ENCODE results near the gene SLC25A23. TPM values are rescaled to one million over a fixed set of nuclear protein-coding genes. Genes with fewer than 3 reads are reported as not detected.
A peak's percentile ranks its signal among the peaks of the same experiment; 100 is the strongest.

SLC25A23 gene
- total RNA-seq, 1 experiment from 2014 or later, result 67.6 TPM

DNA sequence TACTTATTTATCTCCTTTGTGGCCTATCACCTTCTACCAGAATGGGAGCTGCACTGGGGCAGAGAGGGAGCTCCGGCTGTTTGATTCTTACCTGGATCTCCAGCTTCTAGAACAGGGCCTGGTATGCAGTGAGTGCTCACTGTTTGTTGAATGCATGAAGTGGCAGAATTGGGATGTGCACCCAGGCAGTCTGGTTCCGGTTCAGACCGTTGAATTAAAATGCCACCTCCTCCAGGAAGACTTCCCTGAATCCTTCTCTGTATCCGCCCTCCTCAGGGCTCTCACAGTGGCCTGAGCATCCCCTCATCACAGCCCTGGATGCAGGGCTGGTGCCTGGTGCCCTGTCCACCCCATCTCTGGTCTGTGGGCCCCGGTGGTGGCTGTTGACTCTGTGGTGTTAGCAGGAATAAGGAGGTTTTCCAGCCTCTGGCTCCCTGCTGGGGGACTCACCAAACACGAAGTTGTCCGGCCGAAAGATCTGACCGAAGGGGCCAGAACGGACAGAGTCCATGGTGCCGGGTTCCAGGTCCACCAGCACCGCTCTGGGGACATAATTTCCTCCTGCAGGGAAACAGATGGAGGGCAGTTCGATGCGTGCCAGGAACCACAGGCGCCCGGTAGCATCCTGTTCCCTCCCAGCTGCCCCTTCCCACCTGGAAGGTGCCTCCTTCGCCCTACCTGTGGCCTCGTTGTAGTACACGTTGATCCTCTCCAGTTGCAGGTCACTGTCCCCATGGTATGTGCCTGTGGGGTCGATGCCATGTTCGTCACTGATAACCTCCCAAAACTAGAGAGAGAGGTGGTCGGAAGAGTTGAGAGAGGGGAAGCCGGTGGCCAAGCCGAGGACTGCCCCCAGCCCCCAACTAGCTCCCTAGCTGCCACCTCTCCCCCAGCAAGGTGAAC lies 41.5 kb upstream of the SLC25A23 start:
- no TSS peak for BruUV-seq (replicated peaks)
- H3K4me1 Mint-ChIP-seq (ENCODE audit: low read depth, unreplicated experiment), result no peaks in the 10 kb centered on the region
- intact Hi-C loops (cut with micrococcal nuclease; ENCODE audit: unreplicated experiment), result no loop called here
- peaks cover 4% of the 10 kb centered on the region for H3K36me3 Mint-ChIP-seq (ENCODE audit: insufficient read depth, unreplicated experiment)
- CTCF ChIA-PET, result no interaction called here
- peaks cover 33% of the 10 kb centered on the region for H3K27me3 Mint-ChIP-seq (ENCODE audit: unreplicated experiment)
- DNase-seq, result no peak
- H3K27ac Mint-ChIP-seq (ENCODE audit: unreplicated experiment), result no peak overlapping the region
- H3K4me3 Mint-ChIP-seq (ENCODE audit: low read depth, unreplicated experiment), result peak overlapping the region; percentile 45
- TF ChIP-seq, protein P1, sequence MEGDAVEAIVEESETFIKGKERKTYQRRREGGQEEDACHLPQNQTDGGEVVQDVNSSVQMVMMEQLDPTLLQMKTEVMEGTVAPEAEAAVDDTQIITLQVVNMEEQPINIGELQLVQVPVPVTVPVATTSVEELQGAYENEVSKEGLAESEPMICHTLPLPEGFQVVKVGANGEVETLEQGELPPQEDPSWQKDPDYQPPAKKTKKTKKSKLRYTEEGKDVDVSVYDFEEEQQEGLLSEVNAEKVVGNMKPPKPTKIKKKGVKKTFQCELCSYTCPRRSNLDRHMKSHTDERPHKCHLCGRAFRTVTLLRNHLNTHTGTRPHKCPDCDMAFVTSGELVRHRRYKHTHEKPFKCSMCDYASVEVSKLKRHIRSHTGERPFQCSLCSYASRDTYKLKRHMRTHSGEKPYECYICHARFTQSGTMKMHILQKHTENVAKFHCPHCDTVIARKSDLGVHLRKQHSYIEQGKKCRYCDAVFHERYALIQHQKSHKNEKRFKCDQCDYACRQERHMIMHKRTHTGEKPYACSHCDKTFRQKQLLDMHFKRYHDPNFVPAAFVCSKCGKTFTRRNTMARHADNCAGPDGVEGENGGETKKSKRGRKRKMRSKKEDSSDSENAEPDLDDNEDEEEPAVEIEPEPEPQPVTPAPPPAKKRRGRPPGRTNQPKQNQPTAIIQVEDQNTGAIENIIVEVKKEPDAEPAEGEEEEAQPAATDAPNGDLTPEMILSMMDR (IDR thresholded peaks at IDR 0.05; ENCODE audit: unreplicated experiment), result no peak
- H3K9me3 Mint-ChIP-seq (ENCODE audit: low read depth, unreplicated experiment), result no peaks in the 10 kb centered on the region

- no TSS peak for BruUV-seq (replicated peaks)
- CTCF ChIA-PET, result interaction anchor here (0.7 to 1.2 kb wide), 2 partner anchors 8 to 105 kb away, joined by 3 to 4 read pairs; no protein-coding TSS in a partner anchor
Measured at GRCh38 chr19:6499052-6499790, 39.6 kb upstream of the SLC25A23 start.

GRCh38 chr19:6498294-6499036 lies 38.9 kb upstream of the SLC25A23 start:
- no TSS peak for BruUV-seq (replicated peaks)
- H3K27me3 Mint-ChIP-seq (ENCODE audit: unreplicated experiment), result peaks cover 33% of the 10 kb centered on the region
- H3K4me1 Mint-ChIP-seq (ENCODE audit: low read depth, unreplicated experiment), result no peaks in the 10 kb centered on the region
- H3K27ac Mint-ChIP-seq (ENCODE audit: unreplicated experiment), result no peak overlapping the region
- peaks cover 4% of the 10 kb centered on the region for H3K36me3 Mint-ChIP-seq (ENCODE audit: insufficient read depth, unreplicated experiment)
- DNase-seq, result no peak
- TF ChIP-seq, protein P1 (IDR thresholded peaks at IDR 0.05; ENCODE audit: unreplicated experiment), result no peak
- no peaks in the 10 kb centered on the region for H3K9me3 Mint-ChIP-seq (ENCODE audit: low read depth, unreplicated experiment)
- CTCF ChIA-PET, result no interaction called here
- intact Hi-C loops (cut with micrococcal nuclease; ENCODE audit: unreplicated experiment), result no loop called here
- no peak overlapping the region for H3K4me3 Mint-ChIP-seq (ENCODE audit: low read depth, unreplicated experiment)

More at GRCh38 chr19:6499052-6499790, 39.6 kb upstream of the SLC25A23 start:
- Mint-ChIP-seq H3K4me1 (ENCODE audit: low read depth, unreplicated experiment) (no peaks in the 10 kb centered on the region), H3K27me3 (ENCODE audit: unreplicated experiment) (peaks cover 33% of the 10 kb centered on the region), H3K36me3 (ENCODE audit: insufficient read depth, unreplicated experiment) (peaks cover 4% of the 10 kb centered on the region), H3K4me3 (ENCODE audit: low read depth, unreplicated experiment) (no peak overlapping the region), H3K9me3 (ENCODE audit: low read depth, unreplicated experiment) (no peaks in the 10 kb centered on the region), H3K27ac (ENCODE audit: unreplicated experiment) (no peak overlapping the region)
- DNase-seq, result no peak
- intact Hi-C loops (cut with micrococcal nuclease; ENCODE audit: unreplicated experiment), result no loop called here
- TF ChIP-seq, protein P1 (IDR thresholded peaks at IDR 0.05; ENCODE audit: unreplicated experiment), result no peak

DNA sequence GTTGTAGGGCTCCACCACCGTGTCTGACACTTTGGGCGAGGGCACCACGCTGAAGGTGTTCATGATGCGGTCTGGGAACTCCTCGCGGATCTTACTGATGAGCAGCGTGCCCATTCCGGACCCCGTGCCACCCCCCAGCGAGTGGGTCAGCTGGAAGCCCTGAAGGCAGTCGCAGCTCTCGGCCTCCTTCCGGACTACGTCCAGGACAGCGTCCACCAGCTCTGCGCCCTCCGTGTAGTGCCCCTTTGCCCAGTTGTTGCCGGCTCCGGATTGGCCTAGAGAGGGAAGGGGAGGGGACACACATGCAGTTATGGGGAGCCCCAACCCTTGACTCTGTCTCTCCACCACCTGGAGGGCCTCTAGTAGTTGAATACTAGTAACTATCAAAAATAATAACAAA lies 36.4 kb upstream of the SLC25A23 start:
- CTCF ChIA-PET, result no interaction called here
- intact Hi-C loops (cut with micrococcal nuclease; ENCODE audit: unreplicated experiment), result no loop called here
- H3K4me3 Mint-ChIP-seq (ENCODE audit: low read depth, unreplicated experiment), result no peak overlapping the region
- H3K36me3 Mint-ChIP-seq (ENCODE audit: insufficient read depth, unreplicated experiment), result no peaks in the 10 kb centered on the region
- TF ChIP-seq, protein P1 (IDR thresholded peaks at IDR 0.05; ENCODE audit: unreplicated experiment), result no peak
- peaks cover 3% of the 10 kb centered on the region for H3K9me3 Mint-ChIP-seq (ENCODE audit: low read depth, unreplicated experiment)
- BruUV-seq (replicated peaks), result no TSS peak
- peaks cover 21% of the 10 kb centered on the region for H3K27me3 Mint-ChIP-seq (ENCODE audit: unreplicated experiment)
- no peak overlapping the region for H3K27ac Mint-ChIP-seq (ENCODE audit: unreplicated experiment)
- no peak for DNase-seq
- no peaks in the 10 kb centered on the region for H3K4me1 Mint-ChIP-seq (ENCODE audit: low read depth, unreplicated experiment)

All from Calu3 (cell line).